Hepatocyte (in vitro differentiated cells): ENCODE data around the gene DEK.

ENCODE experiments used
- CTCF ChIP-seq: fragments of 200-600 bp; sonication (generic); IDR thresholded peaks from 2 replicates; pipeline ENCODE4 v1.5.1; 2016; ENCODE audit warnings: antibody characterized with exemption, mild to moderate bottlenecking; ENCODE audit not compliant: poor library complexity
- EZH2 ChIP-seq: fragments of 200-600 bp; sonication (generic); IDR thresholded peaks from 2 replicates; pipeline ENCODE4 v1.6.1; 2016; ENCODE audit warnings: antibody characterized with exemption, mild to moderate bottlenecking, borderline replicate concordance
- EZH2phosphoT487 ChIP-seq: fragments of 200-600 bp; sonication (generic); IDR thresholded peaks from one replicate; pipeline ENCODE4 v1.6.1; 2018; ENCODE audit warnings: antibody characterized with exemption, mild to moderate bottlenecking, low read depth, moderate library complexity; ENCODE audit not compliant: unreplicated experiment, severe bottlenecking

DNA sequence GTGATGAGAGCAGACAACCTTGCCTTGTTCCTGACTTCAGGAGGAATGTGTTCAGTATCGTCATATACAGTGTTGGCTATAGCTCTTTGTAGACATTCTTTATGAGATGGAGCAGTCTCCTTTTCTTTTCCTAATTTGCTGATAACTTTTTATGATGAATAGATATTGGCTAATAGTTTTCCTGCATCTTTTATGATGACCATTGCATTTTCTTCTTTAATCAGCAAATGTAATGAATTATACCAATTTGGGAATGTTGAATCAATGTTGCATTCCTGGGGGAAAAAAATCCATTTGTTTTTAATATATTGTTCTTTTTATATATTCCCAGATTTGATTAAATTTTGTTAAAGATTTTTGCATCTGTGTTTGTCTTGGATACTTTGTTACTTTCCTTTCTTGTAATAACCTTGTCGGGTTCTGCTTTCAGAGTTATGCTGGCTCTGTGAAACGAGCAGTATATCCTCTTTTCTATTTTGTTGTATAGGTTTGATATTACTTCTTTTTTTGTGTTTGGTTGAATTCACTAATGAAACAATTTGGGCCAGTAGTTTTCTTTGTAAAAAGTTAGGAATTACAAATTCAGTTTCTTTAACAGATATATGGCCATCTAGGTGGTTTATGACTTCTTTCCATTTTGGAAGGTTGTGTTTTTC, 85.2 kb downstream of the DEK start:
- TF ChIP-seq CTCF (no peak), EZH2phosphoT487 (no peak), EZH2 (no peak)
